A549 (cell line): ENCODE measurements around the gene OCIAD2. TPM values are rescaled to one million over a fixed set of nuclear protein-coding genes. Genes with fewer than 3 reads are reported as not detected.

Experiments used
- ATAC-seq, 2 experiments: fragments of 200-7000 bp in 1 of 2; fragments of >200 bp in 1 of 2; cut with Nextera tagmentation in 1 of 2; cut with Tn5 transposase in 1 of 2; 3 replicates each; pipeline versions ENCODE4 v1.8.0 to v1.9.1; 2018 to 2020; ENCODE audit warnings: mild to moderate bottlenecking in 1 of 2, moderate library complexity in 1 of 2
- CTCF ChIA-PET: fragments of 300-600 bp; sonication (Branson Sonifier 250); formaldehyde crosslinking; extraction: SDS; loops from one replicate; lab custom pipeline; 2021; ENCODE audit warnings: antibody characterized with exemption, inconsistent platforms; lab: Yijun Ruan, JAX
- POLR2A ChIA-PET: fragments of 350-600 bp; formaldehyde crosslinking; extraction: SDS; loops from one replicate; lab custom pipeline; 2021; ENCODE audit warnings: antibody characterized with exemption, inconsistent platforms; lab: Yijun Ruan, JAX
- DNase-seq, 2 experiments: peaks; one replicate each; pipeline versions ENCODE4 v3.0.0 to v3.0.0-alpha.2; 2011 to 2016; ENCODE audit warnings: low read depth in 1 of 2, low spot score in 1 of 2
- FAIRE-seq: peaks from 2 replicates; lab custom pipeline; 2011; peaks lifted over from hg19 to GRCh38; lab: Jason Lieb, UNC
- H3K27ac ChIP-seq, 2 experiments: fragments of >200 bp; sonication (Bioruptor Twin); formaldehyde crosslinking; 3 replicates each; pipeline ENCODE4 v1.5.1; 2016 to 2017
- H3K4me1 ChIP-seq: fragments of >200 bp; sonication (Bioruptor Twin); formaldehyde crosslinking; 3 replicates; pipeline ENCODE4 v1.6.1; 2016
- H3K4me2 ChIP-seq: fragments of >200 bp; sonication (Bioruptor Twin); formaldehyde crosslinking; 3 replicates; pipeline ENCODE4 v1.6.1; 2016
- H3K4me3 ChIP-seq: fragments of >200 bp; sonication (Bioruptor Twin); formaldehyde crosslinking; 3 replicates; pipeline ENCODE4 v1.5.1; 2016
- H3K9me3 ChIP-seq: fragments of >200 bp; sonication (Bioruptor Twin); formaldehyde crosslinking; 3 replicates; pipeline ENCODE4 v1.6.1; 2016
- HOXB13 ChIP-seq: fragments of 250-450 bp; sonication (Bioruptor Pico); IDR thresholded peaks from 2 replicates; pipeline ENCODE4 v1.5.0; 2020; ENCODE audit warnings: low read depth, mild to moderate bottlenecking, moderate library complexity
- MAFK ChIP-seq: fragments of 450-650 bp; IDR thresholded peaks from 2 replicates; pipeline ENCODE4 v1.6.1; 2014; ENCODE audit not compliant: partially characterized antibody
- WGBS: methylation state at CpG from one replicate; pipeline ENCODE4 v1.1.6; 2017; ENCODE audit errors: missing lambda C conversion rate; 5-methylcytosine and 5-hydroxymethylcytosine counted together
- polyA plus RNA-seq, 4 experiments: library from polyadenylated mRNA; depleted of rRNA in 3 of 4; stranded (reverse); fragments of >200 nt; fragmentation: RNase III in 1 of 4; extraction: RNeasy Plus Mini Kit Qiagen cat#74134 plus additional on column Dnase treatment in 1 of 4; gene quantifications; 2 replicates in 3 of 4; 3 replicates in 1 of 4; pipeline ENCODE4 v1.2.3, GENCODE V29; 2011 to 2017
- small RNA-seq, 6 experiments: library from RNA; depleted of rRNA; stranded (forward); fragments of <200 nt; gene quantifications; one replicate each; pipeline ENCODE3, GENCODE V24; 2012

Gene OCIAD2
- polyA plus RNA-seq, 2 of the 4 experiments (the other 2 are of a cell fraction): 141 to 170 TPM

GRCh38 chr4:48836658-48837057 is 69.9 kb downstream of the OCIAD2 start:
- no peak for FAIRE-seq
- DNase-seq: no peak
- WGBS: 94% methylated on average over 4 of the region's 4 CpGs
- POLR2A ChIA-PET: no interaction called here
- Histone ChIP-seq H3K4me3 (no peak overlapping the region), H3K4me2 (no peak overlapping the region), H3K27ac (no peak overlapping the region), H3K9me3 (no peaks in the 10 kb centered on the region), H3K4me1 (peaks cover 8% of the 10 kb centered on the region; the same call in 2 of the 3 replicates)
- CTCF ChIA-PET: interaction anchor here (0.8 to 1.2 kb wide), 2 partner anchors 235 to 258 kb away, joined by 3 read pairs; no protein-coding TSS in a partner anchor
- TF ChIP-seq MAFK (peak; percentile 76), HOXB13 (CRISPR knock-in tag) (no peak)
- TF ChIP-seq, all 56 proteins: peak for 1
- ATAC-seq: no peak

Small RNAs within 50 kb of the gene (small RNA-seq; reads per million reads assigned to genes)
- gene AC020593.1: 0 reads per million in 6 experiments
- 0 reads per million in 6 experiments for gene RNU6-158P

Other genes with a start within 250 kb of the OCIAD2 start
- gene FRYL, start 126.5 kb downstream of the OCIAD2 start, polyA plus RNA-seq (2011; rRNA removed): 18.6 and 21.1 TPM in 2 replicates
- gene FRYL, start 126.5 kb downstream of the OCIAD2 start, polyA plus RNA-seq (2017; fragmentation: RNase III; extraction: RNeasy Plus Mini Kit Qiagen cat#74134 plus additional on column Dnase treatment): 6.4 to 7.1 TPM (median 7.0 TPM) in 3 replicates
- 155 and 210 TPM in 2 replicates for gene OCIAD1, start 75.7 kb downstream of the OCIAD2 start, polyA plus RNA-seq (2011; rRNA removed)
- gene OCIAD1, start 75.7 kb downstream of the OCIAD2 start, polyA plus RNA-seq (2017; fragmentation: RNase III; extraction: RNeasy Plus Mini Kit Qiagen cat#74134 plus additional on column Dnase treatment): 143 to 163 TPM (median 156 TPM) in 3 replicates
- gene CWH43, start 79.5 kb upstream of the OCIAD2 start, polyA plus RNA-seq (2011; rRNA removed): not detected in 2 replicates
- gene CWH43, start 79.5 kb upstream of the OCIAD2 start, polyA plus RNA-seq (2017; fragmentation: RNase III; extraction: RNeasy Plus Mini Kit Qiagen cat#74134 plus additional on column Dnase treatment): not detected in 3 replicates